ENCODE results near the gene KSR1.
"Not testable (repeated sequence)": the region's sequence is repeated elsewhere in the genome, so short reads cannot be mapped to it uniquely, and the experiment has no call there.

KSR1 gene

DNA sequence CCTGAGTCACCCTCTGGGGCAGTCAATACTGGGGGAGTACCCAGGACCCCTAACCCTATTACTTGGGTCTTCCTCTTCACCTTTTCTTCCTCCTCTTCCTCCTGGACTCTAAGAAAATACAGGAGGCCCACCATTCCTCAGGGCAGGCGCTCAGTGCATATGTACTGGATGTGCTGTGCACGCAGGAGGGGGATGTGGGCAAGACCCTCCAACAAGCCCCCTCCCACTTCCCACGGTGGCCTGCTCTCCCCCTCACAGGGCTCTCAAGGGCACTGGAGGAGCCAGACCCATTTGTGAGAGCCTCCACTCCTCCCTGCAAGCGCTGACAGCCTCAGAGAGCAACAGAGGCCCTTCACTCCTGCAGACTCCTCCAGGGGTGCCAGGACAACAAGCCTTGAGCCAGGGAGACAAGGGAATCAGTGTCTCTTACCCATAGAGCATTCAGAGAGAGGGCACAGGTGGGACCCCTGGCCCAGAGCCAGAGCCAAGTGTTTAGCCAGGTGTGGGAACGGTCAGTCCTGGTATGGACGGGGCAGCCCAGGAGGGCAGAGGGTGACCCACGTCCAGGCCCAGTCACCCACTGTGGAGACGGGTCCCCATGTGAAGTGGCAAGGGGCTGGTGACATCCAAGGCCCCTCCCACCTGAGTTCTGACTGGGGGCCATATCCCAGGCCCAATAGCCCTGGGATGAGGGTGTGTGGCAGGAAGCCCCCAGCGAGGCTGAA is 27.3 kb upstream of the KSR1 start:
- H3K4me3 ChIP-seq (ENCODE audit: low read depth, low read length), result no peak overlapping the region
- TF ChIP-seq CTCF (IDR thresholded peaks at IDR 0.05; ENCODE audit: borderline replicate concordance, insufficient read depth, low read depth, low read length), result no peak

GRCh38 chr17:27429666-27430382 is 26.4 kb upstream of the KSR1 start:
- TF ChIP-seq CTCF (IDR thresholded peaks at IDR 0.05; ENCODE audit: borderline replicate concordance, insufficient read depth, low read depth, low read length), result no peak
- no peak overlapping the region for H3K4me3 ChIP-seq (ENCODE audit: low read depth, low read length)

- no peak for TF ChIP-seq CTCF (IDR thresholded peaks at IDR 0.05; ENCODE audit: borderline replicate concordance, insufficient read depth, low read depth, low read length)
Measured at GRCh38 chr17:27430383-27430840, 25.8 kb upstream of the KSR1 start.

DNA sequence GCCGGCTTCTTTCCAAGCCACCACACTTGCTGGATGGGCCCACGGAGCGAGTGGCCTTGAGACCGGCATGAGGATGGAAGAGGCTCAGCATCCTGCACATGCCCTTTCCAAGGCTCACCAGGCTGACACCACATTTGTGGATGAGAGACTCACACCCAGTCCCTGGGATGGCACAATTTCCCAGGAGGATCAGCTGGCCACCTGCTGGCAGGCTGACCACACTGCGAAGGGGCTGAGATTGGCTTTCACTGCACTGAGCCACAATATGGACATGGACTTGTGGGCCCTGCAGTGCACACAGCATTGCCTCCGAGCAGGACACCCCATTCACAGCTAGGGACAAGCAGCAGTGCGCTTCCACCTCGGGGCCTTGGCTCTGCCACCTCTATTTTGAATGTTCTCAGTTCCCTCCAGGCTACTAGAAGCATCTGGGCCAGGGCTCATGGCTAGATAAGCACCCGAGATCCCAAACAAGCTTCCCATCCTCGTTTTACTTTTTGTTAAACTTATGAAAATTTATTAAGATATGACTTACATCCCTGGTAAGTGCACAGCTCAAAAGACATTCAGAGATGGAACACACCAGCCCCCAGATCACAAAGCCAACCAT is 25.3 kb upstream of the KSR1 start:
- no peak overlapping the region for H3K4me3 ChIP-seq (ENCODE audit: low read depth, low read length)
- TF ChIP-seq CTCF (IDR thresholded peaks at IDR 0.05; ENCODE audit: borderline replicate concordance, insufficient read depth, low read depth, low read length), result peak; percentile 67

More at GRCh38 chr17:27430383-27430840, 25.8 kb upstream of the KSR1 start:
- no peak overlapping the region for H3K4me3 ChIP-seq (ENCODE audit: low read depth, low read length)

- no peak overlapping the region for H3K4me3 ChIP-seq (ENCODE audit: low read depth, low read length)
- no peak for TF ChIP-seq CTCF (IDR thresholded peaks at IDR 0.05; ENCODE audit: borderline replicate concordance, insufficient read depth, low read depth, low read length)
Measured at GRCh38 chr17:27433521-27433920, 22.7 kb upstream of the KSR1 start.

DNA sequence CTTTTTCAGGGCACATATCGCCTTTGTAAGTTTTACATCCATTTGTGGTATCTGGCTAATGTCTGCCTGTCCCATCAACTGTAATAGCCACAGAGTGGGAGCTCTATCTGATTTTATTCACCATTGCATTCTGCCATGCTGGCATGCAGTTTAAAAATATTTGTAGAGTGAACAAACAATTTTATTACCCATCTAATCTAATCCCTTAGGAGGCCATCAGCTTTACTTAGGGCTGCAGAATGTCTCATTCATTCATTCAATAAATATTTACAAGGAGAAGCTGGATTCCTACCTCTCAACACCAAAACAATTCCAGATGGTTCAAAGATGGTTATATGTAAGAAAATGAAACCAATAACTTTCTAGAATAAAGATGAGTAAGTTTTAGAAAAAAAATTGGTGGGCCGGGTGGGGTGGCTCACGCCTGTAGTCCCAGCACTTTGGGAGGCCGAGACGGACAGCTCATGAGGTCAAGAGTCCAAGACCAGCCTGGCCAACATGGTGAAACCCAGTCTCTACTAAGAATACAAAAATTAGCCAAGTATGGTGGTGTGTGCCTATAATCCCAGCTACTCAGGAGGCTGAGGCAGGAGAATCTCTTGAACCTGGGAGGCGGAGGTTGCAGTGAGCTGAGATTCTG is 20.7 kb upstream of the KSR1 start:
- not testable (repeated sequence) for H3K4me3 ChIP-seq (ENCODE audit: low read depth, low read length)

DNA sequence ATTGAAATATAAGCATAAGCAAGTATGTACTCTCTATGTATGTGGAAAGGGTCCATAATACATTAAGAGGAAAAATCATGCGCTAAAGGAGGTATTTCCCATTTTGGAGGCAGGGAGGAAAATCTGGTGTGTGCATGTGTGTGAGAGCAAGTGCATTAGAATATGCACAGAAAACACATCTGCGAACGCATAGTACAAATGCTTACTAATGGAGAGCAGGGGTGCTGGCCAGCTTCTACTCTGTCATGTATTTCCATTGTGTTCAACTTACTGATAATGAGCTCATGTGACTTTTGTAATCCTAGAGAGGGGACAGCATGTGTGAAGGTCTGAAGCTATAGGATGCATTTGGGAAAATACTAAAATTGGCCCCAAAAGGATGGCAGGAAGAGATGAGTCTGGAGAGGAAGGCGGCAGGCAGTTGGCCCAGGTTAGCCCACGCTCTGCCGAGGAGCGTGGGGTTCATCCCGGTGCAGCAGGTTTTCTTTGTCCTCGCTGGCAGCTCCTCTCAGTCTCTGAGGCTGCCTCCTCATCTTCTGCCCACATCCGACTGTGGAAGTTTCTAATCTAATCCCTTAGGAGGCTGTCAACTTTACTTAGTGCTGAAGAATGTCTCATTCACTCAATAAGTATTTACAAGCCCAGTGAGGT is 17.8 kb upstream of the KSR1 start:
- H3K4me3 ChIP-seq (ENCODE audit: low read depth, low read length), result no peak overlapping the region
- no peak for TF ChIP-seq CTCF (IDR thresholded peaks at IDR 0.05; ENCODE audit: borderline replicate concordance, insufficient read depth, low read depth, low read length)

Data from GM12875 (cell line).